Chondrocyte (in vitro differentiated cells): Measurements from ENCODE around the gene ISLR. TPM values are rescaled to one million over a fixed set of nuclear protein-coding genes. Genes with fewer than 3 reads are reported as not detected.
A peak's percentile ranks its signal among the peaks of the same experiment; 100 is the strongest.

Experiments used
- DNase-seq: peaks from one replicate; pipeline ENCODE4 v3.0.0; 2021; ENCODE audit warnings: mixed read lengths, low spot score
- H3K27ac Mint-ChIP-seq: one replicate; pipeline ENCODE4 v1.8.0; 2021; ENCODE audit warnings: mild to moderate bottlenecking, moderate library complexity, mixed read lengths; ENCODE audit not compliant: unreplicated experiment
- H3K27me3 Mint-ChIP-seq: 2 replicates; pipeline ENCODE4 v1.8.0; 2021; ENCODE audit warnings: low read depth, mixed read lengths
- H3K36me3 Mint-ChIP-seq: 2 replicates; pipeline ENCODE4 v1.8.0; 2021; ENCODE audit warnings: low read depth, mixed read lengths
- H3K4me1 Mint-ChIP-seq: 2 replicates; pipeline ENCODE4 v1.8.0; 2021; ENCODE audit warnings: low read depth, mild to moderate bottlenecking, mixed read lengths
- H3K4me3 Mint-ChIP-seq: one replicate; pipeline ENCODE4 v1.8.0; 2021; ENCODE audit warnings: mild to moderate bottlenecking, moderate library complexity, mixed read lengths; ENCODE audit not compliant: unreplicated experiment
- H3K9me3 Mint-ChIP-seq: 2 replicates; pipeline ENCODE4 v1.8.0; 2021; ENCODE audit warnings: low read depth, mixed read lengths
- CTCF ChIP-seq: fragments of 200-600 bp; sonication (generic); IDR thresholded peaks from 2 replicates; pipeline ENCODE4 v1.5.0; 2021; ENCODE audit warnings: antibody characterized with exemption, mild to moderate bottlenecking, moderate library complexity
- total RNA-seq: library from RNA; stranded (reverse); gene quantifications from 3 replicates; pipeline ENCODE4 v1.2.1, GENCODE V29; 2021

ISLR gene
- total RNA-seq, 1 donor from 2014 or later, result 49.6 TPM

GRCh38 chr15:74170071-74170844 is 3.3 kb upstream of the ISLR start:
- Mint-ChIP-seq H3K9me3 (no peaks in the 10 kb centered on the region), H3K27ac (no peak overlapping the region), H3K36me3 (peaks cover 2% of the 10 kb centered on the region), H3K4me1 (peaks cover 56% of the 10 kb centered on the region), H3K27me3 (no peaks in the 10 kb centered on the region), H3K4me3 (no peak overlapping the region)
- DNase-seq, result no peak
- no peak for TF ChIP-seq CTCF

GRCh38 chr15:74170875-74171578 is 2.5 kb upstream of the ISLR start:
- no peaks in the 10 kb centered on the region for H3K9me3 Mint-ChIP-seq
- no peaks in the 10 kb centered on the region for H3K27me3 Mint-ChIP-seq
- no peak overlapping the region for H3K4me3 Mint-ChIP-seq
- TF ChIP-seq CTCF, result no peak
- H3K36me3 Mint-ChIP-seq, result peaks cover 2% of the 10 kb centered on the region
- H3K27ac Mint-ChIP-seq, result no peak overlapping the region
- H3K4me1 Mint-ChIP-seq, result peaks cover 64% of the 10 kb centered on the region
- DNase-seq, result no peak

- Mint-ChIP-seq H3K4me1 (peaks cover 74% of the 10 kb centered on the region), H3K27me3 (no peaks in the 10 kb centered on the region), H3K36me3 (peaks cover 5% of the 10 kb centered on the region), H3K9me3 (no peaks in the 10 kb centered on the region), H3K4me3 (no peak overlapping the region), H3K27ac (peak overlapping the region; percentile 36)
- no peak for TF ChIP-seq CTCF
- DNase-seq, result no peak
Observed at GRCh38 chr15:74171965-74172541, 1.5 kb upstream of the ISLR start.

- peaks cover 5% of the 10 kb centered on the region for H3K36me3 Mint-ChIP-seq
- peaks cover 82% of the 10 kb centered on the region for H3K4me1 Mint-ChIP-seq
- H3K9me3 Mint-ChIP-seq, result no peaks in the 10 kb centered on the region
- H3K4me3 Mint-ChIP-seq, result peak overlapping the region; percentile 28
- peak; percentile 27 for TF ChIP-seq CTCF
- no peaks in the 10 kb centered on the region for H3K27me3 Mint-ChIP-seq
- no peak for DNase-seq
- peak overlapping the region; percentile 64 for H3K27ac Mint-ChIP-seq
Observed at GRCh38 chr15:74172701-74173379, 670 bp upstream of the ISLR start.
